Subcutaneous abdominal adipose tissue (tissue), 5 donors: Measurements from ENCODE around the gene ANKRD11.
A peak's percentile ranks its signal among the peaks of the same experiment; 100 is the strongest.
"Not testable (repeated sequence)": the region's sequence is repeated elsewhere in the genome, so short reads cannot be mapped to it uniquely, and the experiment has no call there.

ENCODE experiments used
- H3K27ac ChIP-seq: one replicate; pipeline ENCODE4 v1.7.0; 2013; ENCODE audit warnings: low read depth, mild to moderate bottlenecking, inconsistent platforms, low read length, moderate library complexity
- H3K27me3 ChIP-seq, 5 donors: one replicate each; pipeline ENCODE4 v1.7.0; 2013; ENCODE audit warnings: low read length in 5 of 5, inconsistent platforms in 1 of 5; ENCODE audit not compliant: control insufficient read depth in 5 of 5, insufficient read depth in 4 of 5
- H3K36me3 ChIP-seq, 5 donors: one replicate each; pipeline ENCODE4 v1.7.0; 2013; ENCODE audit warnings: low read length in 5 of 5; ENCODE audit not compliant: control insufficient read depth in 5 of 5, insufficient read depth in 5 of 5
- H3K4me1 ChIP-seq, 5 donors: one replicate each; pipeline ENCODE4 v1.7.0; 2013; ENCODE audit warnings: low read length in 5 of 5, mild to moderate bottlenecking in 3 of 5, moderate library complexity in 1 of 5; ENCODE audit not compliant: control insufficient read depth in 5 of 5, insufficient read depth in 5 of 5
- H3K4me3 ChIP-seq, 5 donors: one replicate each; pipeline ENCODE4 v1.7.0; 2013; ENCODE audit warnings: low read length in 5 of 5, low read depth in 1 of 5
- H3K9ac ChIP-seq, 5 donors: one replicate each; pipeline ENCODE4 v1.7.0; 2013; ENCODE audit warnings: low read length in 5 of 5, mild to moderate bottlenecking in 4 of 5, moderate library complexity in 3 of 5
- H3K9me3 ChIP-seq, 5 donors: one replicate each; pipeline ENCODE4 v1.7.0; 2013; ENCODE audit warnings: low read length in 5 of 5; ENCODE audit not compliant: control insufficient read depth in 5 of 5
- donor health status: healthy.
- donor health status: healthy.
- donor health status: healthy.
- donor health status: healthy.
- donor health status: healthy.

Gene ANKRD11

DNA sequence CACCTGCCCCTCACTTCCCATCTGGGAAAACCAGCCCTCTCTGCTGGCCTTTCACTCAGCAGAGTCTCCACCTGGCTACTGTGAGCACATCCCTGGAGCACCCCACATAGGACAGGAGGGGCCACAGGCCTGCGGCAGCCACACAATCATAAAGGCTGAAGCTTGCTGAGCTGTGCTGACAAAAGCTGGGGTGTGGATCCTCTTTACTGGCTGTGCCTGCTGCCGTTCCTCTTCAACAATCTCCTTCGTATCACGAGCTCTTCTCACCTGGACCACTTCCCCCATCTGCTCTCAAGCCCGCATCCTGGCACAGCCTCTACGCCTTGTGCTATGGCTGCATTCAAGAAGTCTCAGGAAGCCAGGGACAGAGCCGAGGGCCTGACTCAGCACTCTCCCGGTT lies 186.7 kb downstream of the ANKRD11 start:
- no peak overlapping the region for H3K4me3 ChIP-seq
- H3K27me3 ChIP-seq = no peaks in the 10 kb centered on the region
- no peak overlapping the region for H3K27ac ChIP-seq
- peaks cover 7 to 35% (median 19%) of the 10 kb centered on the region in 5 donors for H3K4me1 ChIP-seq
- no peaks in the 10 kb centered on the region for H3K9me3 ChIP-seq
- H3K9ac ChIP-seq = no peak overlapping the region
- H3K36me3 ChIP-seq = peaks cover 0 to 48% (median 26%) of the 10 kb centered on the region in 5 donors

GRCh38 chr16:89300976-89301360 lies 189.4 kb downstream of the ANKRD11 start:
- peak overlapping the region; percentile 16 for H3K27ac ChIP-seq
- peaks cover 7 to 37% (median 25%) of the 10 kb centered on the region in 5 donors for H3K4me1 ChIP-seq
- no peaks in the 10 kb centered on the region for H3K27me3 ChIP-seq
- peaks cover 0 to 58% (median 31%) of the 10 kb centered on the region in 5 donors for H3K36me3 ChIP-seq
- no peak overlapping the region for H3K9ac ChIP-seq
- no peaks in the 10 kb centered on the region for H3K9me3 ChIP-seq
- H3K4me3 ChIP-seq = no peak overlapping the region

- H3K9me3 ChIP-seq = no peaks in the 10 kb centered on the region
- no peak overlapping the region for H3K4me3 ChIP-seq
- no peak overlapping the region for H3K27ac ChIP-seq
- peaks cover 0 to 58% (median 31%) of the 10 kb centered on the region in 5 donors for H3K36me3 ChIP-seq
- H3K27me3 ChIP-seq = no peaks in the 10 kb centered on the region
- peaks cover 7 to 37% (median 25%) of the 10 kb centered on the region in 5 donors for H3K4me1 ChIP-seq
- H3K9ac ChIP-seq = no peak overlapping the region
These were observed 189.9 kb downstream of the ANKRD11 start for GRCh38 chr16:89300311-89300975.

DNA sequence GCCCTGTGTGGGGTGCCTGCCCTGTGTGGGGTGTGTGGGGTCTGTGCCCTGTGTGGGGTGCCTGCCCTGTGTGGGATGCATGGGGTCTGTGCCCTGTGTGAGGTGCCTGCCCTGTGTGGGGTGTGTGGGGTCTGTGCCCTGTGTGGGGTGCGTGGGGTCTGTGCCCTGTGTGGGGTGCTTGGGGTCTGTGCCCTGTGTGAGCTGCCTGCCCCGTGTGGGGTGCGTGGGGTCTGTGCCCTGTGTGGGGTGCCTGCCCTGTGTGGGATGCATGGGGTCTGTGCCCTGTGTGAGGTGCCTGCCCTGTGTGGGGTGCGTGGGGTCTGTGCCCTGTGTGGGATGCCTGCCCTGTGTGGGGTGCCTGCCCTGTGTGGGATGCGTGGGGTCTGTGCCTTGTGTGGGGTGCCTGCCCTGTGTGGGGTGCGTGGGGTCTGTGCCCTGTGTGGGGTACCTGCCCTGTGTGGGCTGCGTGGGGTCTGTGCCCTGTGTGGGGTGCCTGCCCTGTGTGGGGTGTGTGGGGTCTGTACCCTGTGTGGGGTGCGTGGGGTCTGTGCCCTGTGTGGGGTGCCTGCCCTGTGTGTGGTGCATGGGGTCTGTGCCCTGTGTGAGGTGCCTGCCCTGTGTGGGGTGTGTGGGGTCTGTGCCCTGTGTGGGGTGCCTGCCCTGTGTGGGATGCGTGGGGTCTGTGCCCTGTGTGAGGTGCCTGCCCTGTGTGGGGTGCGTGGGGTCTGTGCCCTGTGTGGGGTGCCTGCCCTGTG lies 190.8 kb downstream of the ANKRD11 start:
- not testable (repeated sequence) for H3K9me3 ChIP-seq, H3K9ac ChIP-seq, H3K4me3 ChIP-seq, H3K27ac ChIP-seq, H3K27me3 ChIP-seq
- Histone ChIP-seq H3K36me3 (peaks cover 0 to 49% (median 25%) of the 10 kb centered on the region in 5 donors), H3K4me1 (peaks cover 7 to 37% (median 25%) of the 10 kb centered on the region in 5 donors)

GRCh38 chr16:89298623-89299225 lies 191.6 kb downstream of the ANKRD11 start:
- no peaks in the 10 kb centered on the region for H3K9me3 ChIP-seq
- no peak overlapping the region for H3K27ac ChIP-seq
- peaks cover 7 to 43% (median 25%) of the 10 kb centered on the region in 5 donors for H3K4me1 ChIP-seq
- no peak overlapping the region for H3K9ac ChIP-seq
- no peaks in the 10 kb centered on the region for H3K27me3 ChIP-seq
- H3K4me3 ChIP-seq = no peak overlapping the region
- H3K36me3 ChIP-seq = peaks cover 0 to 41% (median 17%) of the 10 kb centered on the region in 5 donors

DNA sequence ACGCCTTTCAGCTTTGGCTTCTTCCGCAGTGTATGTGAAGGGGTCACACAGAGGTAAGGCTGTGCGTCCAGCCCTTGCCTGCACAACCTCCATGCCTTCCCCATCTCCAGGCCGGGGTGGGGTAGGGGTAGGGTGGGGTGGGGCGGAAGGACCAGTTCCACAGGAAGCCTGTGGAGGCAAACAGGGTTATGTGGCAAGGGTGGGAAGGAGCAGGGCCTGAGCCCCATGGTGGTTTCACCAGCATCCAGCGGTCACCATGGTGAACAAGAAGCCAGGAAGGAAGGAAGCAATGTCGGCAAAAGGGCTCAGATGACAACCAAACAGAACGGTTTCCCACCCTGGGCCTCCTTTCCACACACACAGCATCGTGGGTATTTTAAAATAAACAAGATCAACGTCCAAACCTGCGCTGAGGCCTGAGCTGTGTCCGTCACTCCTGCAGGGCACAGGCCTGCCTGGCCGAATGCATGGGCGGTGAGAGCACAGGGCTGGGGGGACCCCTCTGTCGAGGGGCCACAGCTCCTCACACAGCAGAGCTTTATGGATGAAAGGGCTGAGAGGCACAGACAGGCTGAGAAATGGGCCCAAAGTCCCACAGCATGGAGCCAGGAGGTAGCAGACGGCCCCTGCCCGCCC lies 192.3 kb downstream of the ANKRD11 start:
- Histone ChIP-seq H3K4me3 (no peak overlapping the region), H3K27ac (no peak overlapping the region), H3K36me3 (peaks cover 0 to 34% (median 10%) of the 10 kb centered on the region in 5 donors), H3K9me3 (no peaks in the 10 kb centered on the region), H3K9ac (peak overlapping the region in 1 of 5 donors; percentile 11), H3K27me3 (no peaks in the 10 kb centered on the region), H3K4me1 (peaks cover 7 to 40% (median 25%) of the 10 kb centered on the region in 5 donors)

DNA sequence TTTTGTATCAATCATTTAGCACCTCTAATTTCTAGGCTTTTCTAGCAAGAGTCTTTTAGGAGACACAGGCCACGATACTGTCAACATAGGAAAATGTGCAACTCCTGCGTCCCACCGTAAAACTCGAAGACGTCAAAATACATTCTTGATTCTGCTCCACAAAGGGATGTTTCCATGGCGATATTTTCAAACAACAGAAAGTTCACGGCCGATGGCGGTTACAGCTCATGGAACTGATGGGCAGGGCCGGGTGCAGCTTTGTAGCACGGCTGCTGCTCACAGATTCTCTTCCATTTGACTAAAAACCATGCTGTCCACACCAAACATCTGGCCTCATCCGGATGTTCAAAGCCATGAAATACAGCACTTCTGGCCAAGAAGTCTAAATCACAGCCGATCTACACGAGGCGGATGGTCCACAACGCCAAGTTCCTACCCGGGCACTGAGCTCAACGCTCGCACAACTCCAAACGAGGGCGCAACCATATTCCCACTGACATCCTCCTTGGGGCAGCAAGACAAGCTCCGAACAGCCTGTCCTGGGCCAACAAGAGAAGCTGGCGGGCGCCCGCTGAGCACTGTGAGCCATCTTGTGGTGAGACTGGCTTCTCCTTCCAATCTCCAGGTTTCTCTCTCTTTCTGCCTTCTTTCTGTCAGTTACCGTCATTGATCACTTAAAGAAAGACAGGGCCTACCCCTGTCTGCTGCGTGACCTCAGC lies 193.0 kb downstream of the ANKRD11 start:
- peak overlapping the region in 1 of 5 donors; percentile 11 for H3K9ac ChIP-seq
- H3K4me1 ChIP-seq = peaks cover 7 to 39% (median 25%) of the 10 kb centered on the region in 5 donors

DNA sequence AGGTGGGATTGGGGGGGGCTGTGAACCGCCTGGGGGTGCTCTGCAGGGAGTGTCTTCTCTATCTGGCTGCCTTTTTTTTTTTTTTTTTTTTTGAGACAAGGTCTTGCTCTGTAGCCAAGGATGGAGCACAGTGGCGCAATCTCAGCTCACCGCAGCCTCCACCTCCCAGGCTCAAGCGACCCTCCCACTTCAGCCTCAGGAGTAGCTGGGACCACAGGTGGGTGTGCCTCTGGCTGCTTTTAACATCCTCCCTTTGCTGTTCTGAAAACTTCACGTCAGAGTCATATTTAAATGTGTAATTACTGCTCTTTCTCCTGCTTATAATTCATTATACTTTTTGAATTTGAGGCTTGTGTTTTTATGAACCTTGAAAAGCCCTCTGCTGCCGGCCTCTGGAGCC lies 194.4 kb downstream of the ANKRD11 start:
- Histone ChIP-seq H3K4me3 (no peak overlapping the region), H3K9me3 (no peaks in the 10 kb centered on the region), H3K4me1 (peaks cover 0 to 29% (median 13%) of the 10 kb centered on the region in 5 donors), H3K9ac (no peak overlapping the region), H3K27me3 (no peaks in the 10 kb centered on the region), H3K36me3 (peaks cover 0 to 35% (median 10%) of the 10 kb centered on the region in 5 donors), H3K27ac (no peak overlapping the region)

More for the DNA sequence above, 193.0 kb downstream of the ANKRD11 start:
- Histone ChIP-seq H3K9me3 (no peaks in the 10 kb centered on the region), H3K27me3 (no peaks in the 10 kb centered on the region), H3K27ac (no peak overlapping the region), H3K36me3 (peaks cover 0 to 30% (median 8%) of the 10 kb centered on the region in 5 donors), H3K4me3 (no peak overlapping the region)

DNA sequence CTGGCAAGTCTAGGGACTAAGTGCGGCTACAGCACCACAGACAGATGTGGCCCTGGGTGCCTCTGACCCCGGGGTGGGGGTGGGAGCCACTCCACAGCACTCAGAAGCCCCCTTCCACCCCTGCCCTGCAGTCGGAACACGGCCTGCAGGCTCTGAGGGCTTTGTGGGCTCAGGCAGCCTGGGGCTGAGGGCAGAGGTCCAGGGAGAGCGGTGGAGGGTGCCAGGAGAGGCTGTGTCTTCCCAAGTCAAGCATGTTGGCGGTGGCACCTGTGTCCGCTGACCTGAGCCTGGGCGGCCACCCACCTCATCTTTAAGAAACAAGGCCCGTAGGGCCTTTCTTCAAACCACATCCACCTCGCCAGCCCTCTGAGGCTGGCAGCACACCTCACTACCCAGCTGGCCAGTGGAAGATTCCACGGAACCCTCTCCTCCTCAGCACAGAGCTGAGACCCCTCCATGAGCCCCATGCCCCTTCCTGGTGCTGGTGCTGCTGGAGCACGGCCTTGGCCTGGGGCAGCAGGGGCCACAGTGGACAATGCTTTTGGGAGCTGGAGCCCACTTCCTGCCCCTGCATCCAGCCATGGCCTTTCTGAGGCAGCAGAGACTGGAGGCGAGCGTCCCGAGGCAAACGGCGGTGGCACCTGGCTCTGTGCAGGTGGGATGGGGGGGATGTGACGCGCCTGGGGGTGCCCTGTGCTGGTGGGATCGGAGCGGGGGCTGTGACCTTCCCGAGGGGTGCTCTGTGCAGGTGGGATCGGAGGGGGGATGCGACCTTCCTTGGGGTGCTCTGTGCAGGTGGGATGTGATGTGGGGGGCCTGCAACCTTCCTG lies 195.1 kb downstream of the ANKRD11 start:
- Histone ChIP-seq H3K36me3 (peaks cover 0 to 35% (median 15%) of the 10 kb centered on the region in 5 donors), H3K9ac (no peak overlapping the region), H3K27me3 (no peaks in the 10 kb centered on the region), H3K9me3 (no peaks in the 10 kb centered on the region), H3K4me3 (no peak overlapping the region), H3K27ac (no peak overlapping the region), H3K4me1 (peaks cover 0 to 22% (median 7%) of the 10 kb centered on the region in 5 donors)
